GM21526 (cell line): ENCODE data around the gene BEND2.

ENCODE experiments used
- ATAC-seq: cut with Tn5 transposase; IDR thresholded peaks from one replicate; pipeline ENCODE4 v1.9.1; 2021; ENCODE audit warnings: moderate library complexity; ENCODE audit not compliant: unreplicated experiment, low FRiP score

The BEND2 gene

DNA sequence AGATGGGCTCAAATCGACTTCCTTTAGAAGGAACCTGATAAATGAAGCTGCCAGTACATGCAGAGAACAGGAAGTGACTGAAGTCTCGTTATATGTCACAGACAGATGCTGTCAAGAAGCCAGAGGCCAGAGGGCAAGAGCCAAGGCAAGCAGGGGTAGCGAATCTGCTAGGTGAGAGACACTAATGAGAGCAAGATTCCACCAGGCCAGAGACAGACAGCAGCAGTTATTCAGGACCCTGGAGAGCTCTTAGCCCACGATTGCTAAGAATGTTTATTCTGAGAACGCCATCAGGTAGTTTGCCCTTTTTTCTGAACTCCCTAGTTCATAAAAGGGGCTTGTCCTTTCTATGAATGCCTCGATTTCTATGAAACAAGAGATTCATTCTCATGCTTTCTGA lies 73.7 kb downstream of the BEND2 start:
- no peak for ATAC-seq

DNA sequence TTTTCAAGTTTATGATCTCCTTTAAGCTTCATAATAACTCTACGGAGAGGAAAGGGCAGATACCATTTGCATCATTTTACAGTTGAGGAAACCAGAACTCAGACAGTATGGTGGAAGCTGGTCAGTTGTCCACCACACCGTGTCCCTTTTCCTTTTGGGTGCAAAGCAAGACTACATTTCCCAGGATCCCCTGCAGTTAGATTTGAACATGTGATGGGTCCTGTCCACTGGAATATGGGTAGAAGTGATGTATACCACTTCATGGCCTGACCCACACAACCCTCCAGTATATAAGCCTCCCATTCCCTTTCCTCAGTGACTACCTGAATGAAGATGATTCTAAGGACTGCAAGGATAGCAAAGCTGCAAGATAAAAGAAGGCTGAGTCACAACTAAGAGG lies 74.7 kb downstream of the BEND2 start:
- ATAC-seq, result no peak

DNA sequence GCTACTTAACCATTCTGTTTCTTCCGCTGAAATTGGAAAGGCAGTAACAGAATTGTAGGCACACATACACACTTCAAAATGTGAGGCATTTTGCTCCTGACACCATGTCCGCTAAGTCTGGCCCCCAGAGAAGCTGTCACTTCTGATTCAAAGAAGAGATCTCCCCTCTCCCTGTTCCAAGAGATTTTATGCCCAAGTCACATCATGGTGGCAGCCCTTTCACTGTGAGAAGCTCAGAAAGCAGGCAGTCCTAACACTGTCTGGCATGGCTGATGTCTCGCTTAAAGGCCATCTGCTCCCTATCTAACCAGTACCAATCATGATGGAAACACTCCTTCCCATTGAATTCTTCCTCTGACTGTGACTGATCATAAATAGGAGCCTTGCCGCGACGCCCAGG lies 83.9 kb downstream of the BEND2 start:
- ATAC-seq, result no peak

DNA sequence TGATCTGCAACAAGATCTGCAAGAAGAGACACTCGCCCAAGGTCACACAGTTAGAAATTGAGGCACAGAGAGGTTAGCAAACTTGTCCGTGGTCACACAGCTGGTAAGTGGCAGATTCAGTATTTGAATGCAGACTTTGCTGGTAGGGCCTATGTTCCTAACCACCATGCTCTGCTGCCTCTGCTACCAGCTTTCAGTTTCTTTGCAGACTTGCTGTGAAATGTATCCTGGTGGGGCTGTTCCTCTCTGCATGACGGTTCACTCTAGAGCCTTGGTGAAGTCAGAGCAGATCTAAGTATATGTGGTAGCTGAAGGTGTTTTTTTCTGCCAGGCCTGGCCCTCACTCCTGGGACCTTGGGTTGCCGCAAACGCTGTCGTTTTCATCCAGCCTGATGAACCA lies 87.1 kb downstream of the BEND2 start:
- ATAC-seq, result no peak

- ATAC-seq, result no peak
These were observed 91.0 kb downstream of the BEND2 start for GRCh38 chrX:18129690-18130089.

- no peak for ATAC-seq
These were observed 93.7 kb downstream of the BEND2 start for GRCh38 chrX:18126971-18127370.

- ATAC-seq, result no peak
These were observed 100.8 kb downstream of the BEND2 start for GRCh38 chrX:18119856-18120255.
